Activated T-helper 1 cell treated with anti-CD3 and anti-CD28 coated beads, Interleukin-12 subunit alpha, Interleukin-12 subunit beta, Interleukin-2, Interleukin-4 antibody, amounts not matched to agents 30 ng/mL and 10 ng/mL and 1 ng/mL, durations not matched to agents 14 hours and 24 hours and 36 hours (primary cell): ENCODE measurements around the gene SUGCT. TPM values are rescaled to one million over a fixed set of nuclear protein-coding genes. Genes with fewer than 3 reads are reported as not detected.

Experiments used
- DNase-seq: peaks from one replicate; pipeline ENCODE4 v3.0.0; 2021; ENCODE audit warnings: low spot score
- H3K27ac Mint-ChIP-seq: one replicate; pipeline ENCODE4 v1.8.0; 2021; ENCODE audit warnings: mild to moderate bottlenecking, mixed read lengths
- H3K27me3 Mint-ChIP-seq: one replicate; pipeline ENCODE4 v1.8.0; 2022; ENCODE audit warnings: mild to moderate bottlenecking, moderate library complexity, mixed read lengths; ENCODE audit not compliant: insufficient read depth
- H3K36me3 Mint-ChIP-seq: one replicate; pipeline ENCODE4 v1.8.0; 2021; ENCODE audit warnings: low read depth, mixed read lengths
- H3K4me1 Mint-ChIP-seq: one replicate; pipeline ENCODE4 v1.8.0; 2021; ENCODE audit warnings: low read depth, mixed read lengths
- H3K4me3 Mint-ChIP-seq: one replicate; pipeline ENCODE4 v1.8.0; 2021; ENCODE audit warnings: mild to moderate bottlenecking, moderate library complexity, mixed read lengths
- H3K9me3 Mint-ChIP-seq: one replicate; pipeline ENCODE4 v1.8.0; 2021; ENCODE audit warnings: mixed read lengths
- intact Hi-C: fragments of 100-400 bp; cut with micrococcal nuclease; formaldehyde crosslinking; loops from one replicate; pipeline ENCODE4 v1.15.1; 2024
- total RNA-seq: library from RNA; stranded (reverse); gene quantifications from 2 replicates; pipeline ENCODE4 v1.2.3, GENCODE V29; 2022

The SUGCT gene
- total RNA-seq, 1 donor from 2014 or later = not detected

DNA sequence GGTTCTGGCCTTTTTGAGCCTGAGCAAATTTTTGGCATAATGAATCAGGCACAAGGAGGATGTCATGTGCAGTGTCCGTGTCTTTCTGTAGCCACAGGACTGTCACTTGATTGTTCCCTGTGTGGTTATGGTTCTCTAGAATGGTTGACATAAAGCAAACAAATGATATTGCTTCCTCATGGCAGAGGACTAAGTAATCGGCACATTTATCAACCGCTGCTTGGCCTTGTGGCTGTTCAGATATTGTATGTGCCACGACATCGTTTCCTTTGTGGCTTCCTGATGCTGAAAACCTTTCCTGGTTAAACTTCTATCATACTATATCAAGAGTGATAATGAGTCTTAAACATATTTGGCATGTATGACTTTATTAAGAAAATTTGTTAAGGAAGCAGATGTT is 598.8 kb downstream of the SUGCT start:
- Mint-ChIP-seq H3K36me3 (no peaks in the 10 kb centered on the region), H3K4me3 (no peak overlapping the region)
- DNase-seq = no peak

DNA sequence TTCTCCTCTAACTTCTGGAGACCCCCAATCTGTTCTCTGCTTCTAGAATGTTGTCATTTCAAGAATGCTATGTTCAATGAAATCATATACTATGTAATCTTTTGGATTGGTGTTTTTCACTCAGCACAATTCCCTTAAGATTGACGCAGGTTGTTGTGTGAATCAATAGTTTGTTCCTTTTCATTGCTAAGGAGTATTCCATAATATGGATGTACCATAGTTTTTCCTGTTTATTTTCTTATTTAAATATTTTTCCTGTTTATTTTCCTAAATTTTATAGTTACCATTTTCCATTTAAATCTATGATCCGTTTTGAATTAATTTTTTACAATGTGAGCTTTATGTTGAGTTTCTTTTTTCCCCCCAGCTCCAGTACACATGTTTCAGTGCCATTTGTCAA is 604.5 kb downstream of the SUGCT start:
- H3K27ac Mint-ChIP-seq = no peak overlapping the region
- H3K4me3 Mint-ChIP-seq = no peak overlapping the region
- intact Hi-C loops = no loop called here
- no peaks in the 10 kb centered on the region for H3K36me3 Mint-ChIP-seq
- no peaks in the 10 kb centered on the region for H3K4me1 Mint-ChIP-seq
- no peaks in the 10 kb centered on the region for H3K9me3 Mint-ChIP-seq
- no peaks in the 10 kb centered on the region for H3K27me3 Mint-ChIP-seq
- DNase-seq = no peak

More for the DNA sequence above, 598.8 kb downstream of the SUGCT start:
- Mint-ChIP-seq H3K27ac (no peak overlapping the region), H3K4me1 (peaks cover 10% of the 10 kb centered on the region), H3K9me3 (no peaks in the 10 kb centered on the region), H3K27me3 (peaks cover 2% of the 10 kb centered on the region)
- intact Hi-C loops = no loop called here

GRCh38 chr7:40742270-40742669 is 607.5 kb downstream of the SUGCT start:
- Mint-ChIP-seq H3K27me3 (peaks cover 2% of the 10 kb centered on the region), H3K4me3 (no peak overlapping the region), H3K4me1 (no peaks in the 10 kb centered on the region), H3K27ac (no peak overlapping the region), H3K36me3 (no peaks in the 10 kb centered on the region), H3K9me3 (no peaks in the 10 kb centered on the region)
- intact Hi-C loops = no loop called here
- no peak for DNase-seq

- no peak overlapping the region for H3K4me3 Mint-ChIP-seq
- no peak for DNase-seq
- no peaks in the 10 kb centered on the region for H3K36me3 Mint-ChIP-seq
- no peaks in the 10 kb centered on the region for H3K4me1 Mint-ChIP-seq
- H3K27ac Mint-ChIP-seq = no peak overlapping the region
- H3K9me3 Mint-ChIP-seq = no peaks in the 10 kb centered on the region
- peaks cover 2% of the 10 kb centered on the region for H3K27me3 Mint-ChIP-seq
- intact Hi-C loops = no loop called here
Observed at GRCh38 chr7:40746841-40747556, 612.2 kb downstream of the SUGCT start.

DNA sequence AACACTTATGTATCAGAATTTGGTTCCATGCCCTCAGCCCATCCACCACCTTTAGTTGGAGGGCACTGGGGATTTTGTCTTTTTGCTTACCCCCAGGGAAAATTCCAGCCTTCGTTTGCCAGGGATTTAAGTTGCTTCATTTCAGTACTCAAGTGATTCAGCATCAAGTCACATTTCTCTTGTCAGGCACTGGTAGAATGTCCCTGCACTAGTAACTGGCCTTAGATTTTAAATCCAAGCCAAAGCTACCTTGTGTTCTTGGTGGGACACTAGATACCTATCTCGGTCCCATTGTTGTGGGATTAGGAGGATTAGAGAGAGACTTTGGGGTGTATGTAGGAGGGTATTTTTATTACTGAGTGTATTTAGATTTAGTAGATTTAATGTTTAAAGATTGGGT is 613.1 kb downstream of the SUGCT start:
- intact Hi-C loops = no loop called here
- no peaks in the 10 kb centered on the region for H3K9me3 Mint-ChIP-seq
- no peaks in the 10 kb centered on the region for H3K4me1 Mint-ChIP-seq
- DNase-seq = no peak
- no peak overlapping the region for H3K27ac Mint-ChIP-seq
- no peaks in the 10 kb centered on the region for H3K36me3 Mint-ChIP-seq
- peaks cover 2% of the 10 kb centered on the region for H3K27me3 Mint-ChIP-seq
- no peak overlapping the region for H3K4me3 Mint-ChIP-seq

DNA sequence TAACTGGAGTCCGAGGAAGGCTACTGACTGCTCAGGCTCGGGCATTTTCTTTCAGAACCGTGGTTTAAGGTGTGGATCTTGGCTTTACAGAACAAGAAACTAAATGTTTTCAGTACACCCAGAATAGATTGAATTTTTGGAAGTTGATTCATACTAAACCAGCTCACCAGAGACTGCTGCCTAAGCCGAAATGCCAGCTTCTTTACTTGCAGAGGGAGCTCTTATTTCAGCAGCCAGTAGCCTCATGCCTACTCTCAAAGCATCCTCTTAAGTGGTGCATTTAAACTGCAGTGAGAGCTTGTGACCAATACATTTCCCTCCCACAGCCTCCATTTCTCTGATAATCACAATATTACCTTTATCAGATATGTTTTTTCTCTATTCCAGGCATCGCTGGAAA is 615.1 kb downstream of the SUGCT start:
- Mint-ChIP-seq H3K9me3 (no peaks in the 10 kb centered on the region), H3K36me3 (no peaks in the 10 kb centered on the region), H3K4me1 (no peaks in the 10 kb centered on the region), H3K4me3 (no peak overlapping the region), H3K27ac (no peak overlapping the region), H3K27me3 (peaks cover 2% of the 10 kb centered on the region)
- intact Hi-C loops = no loop called here
- DNase-seq = no peak

DNA sequence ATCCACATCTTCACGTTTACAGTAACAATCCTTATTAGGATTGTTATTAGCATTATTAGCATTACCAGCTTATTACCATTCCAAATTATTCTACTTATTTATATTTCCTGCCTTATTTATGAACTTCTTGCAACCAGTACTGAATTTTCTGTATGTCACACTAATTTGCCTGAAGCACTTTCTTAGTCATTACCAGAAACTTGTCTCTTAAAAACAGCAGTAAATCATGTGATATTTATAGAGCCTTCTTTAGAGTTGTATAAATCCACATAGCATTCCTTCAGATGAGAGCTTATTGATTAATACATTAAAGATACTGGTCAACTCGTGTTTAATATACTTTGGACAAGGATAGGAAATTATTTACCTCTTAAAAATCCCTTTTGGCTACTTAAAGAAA is 618.6 kb downstream of the SUGCT start:
- Mint-ChIP-seq H3K9me3 (no peaks in the 10 kb centered on the region), H3K36me3 (no peaks in the 10 kb centered on the region), H3K4me1 (no peaks in the 10 kb centered on the region), H3K4me3 (no peak overlapping the region), H3K27ac (no peak overlapping the region), H3K27me3 (no peaks in the 10 kb centered on the region)
- intact Hi-C loops = no loop called here
- DNase-seq = no peak

GRCh38 chr7:40755438-40755837 is 620.6 kb downstream of the SUGCT start:
- Mint-ChIP-seq H3K4me1 (no peaks in the 10 kb centered on the region), H3K27ac (no peak overlapping the region), H3K4me3 (no peak overlapping the region), H3K9me3 (no peaks in the 10 kb centered on the region), H3K27me3 (no peaks in the 10 kb centered on the region), H3K36me3 (no peaks in the 10 kb centered on the region)
- intact Hi-C loops = no loop called here
- no peak for DNase-seq

GRCh38 chr7:40757109-40757508 is 622.3 kb downstream of the SUGCT start:
- intact Hi-C loops = no loop called here
- Mint-ChIP-seq H3K27me3 (peaks cover 1% of the 10 kb centered on the region), H3K27ac (no peak overlapping the region), H3K9me3 (no peaks in the 10 kb centered on the region), H3K36me3 (no peaks in the 10 kb centered on the region), H3K4me1 (no peaks in the 10 kb centered on the region), H3K4me3 (no peak overlapping the region)
- DNase-seq = no peak

DNA sequence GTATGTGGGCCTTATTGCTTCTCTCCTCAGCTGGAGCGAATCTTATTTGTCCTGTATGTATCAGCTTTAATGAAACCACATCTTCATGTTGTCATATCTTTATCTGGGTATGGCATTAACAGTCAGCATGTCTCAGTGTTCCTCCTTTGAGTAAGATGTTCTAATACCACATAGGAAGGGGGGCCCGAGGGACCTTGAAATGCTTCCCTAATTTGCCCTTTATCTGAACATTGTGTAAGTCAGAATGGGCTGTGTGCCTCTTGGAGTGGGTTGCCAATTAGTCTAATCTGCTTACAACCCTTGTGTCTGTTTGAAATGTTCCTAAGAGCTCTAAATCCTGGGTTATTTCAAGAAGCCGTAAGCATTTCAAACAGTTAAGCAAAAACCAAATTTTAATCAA is 623.8 kb downstream of the SUGCT start:
- Mint-ChIP-seq H3K27ac (no peak overlapping the region), H3K4me3 (no peak overlapping the region), H3K27me3 (peaks cover 2% of the 10 kb centered on the region), H3K9me3 (no peaks in the 10 kb centered on the region), H3K4me1 (no peaks in the 10 kb centered on the region), H3K36me3 (no peaks in the 10 kb centered on the region)
- intact Hi-C loops = no loop called here
- DNase-seq = no peak

- intact Hi-C loops = no loop called here
- no peak overlapping the region for H3K27ac Mint-ChIP-seq
- H3K27me3 Mint-ChIP-seq = peaks cover 2% of the 10 kb centered on the region
- no peak overlapping the region for H3K4me3 Mint-ChIP-seq
- H3K9me3 Mint-ChIP-seq = no peaks in the 10 kb centered on the region
- H3K4me1 Mint-ChIP-seq = no peaks in the 10 kb centered on the region
- DNase-seq = no peak
- H3K36me3 Mint-ChIP-seq = no peaks in the 10 kb centered on the region
Observed at GRCh38 chr7:40760293-40760964, 625.6 kb downstream of the SUGCT start.

DNA sequence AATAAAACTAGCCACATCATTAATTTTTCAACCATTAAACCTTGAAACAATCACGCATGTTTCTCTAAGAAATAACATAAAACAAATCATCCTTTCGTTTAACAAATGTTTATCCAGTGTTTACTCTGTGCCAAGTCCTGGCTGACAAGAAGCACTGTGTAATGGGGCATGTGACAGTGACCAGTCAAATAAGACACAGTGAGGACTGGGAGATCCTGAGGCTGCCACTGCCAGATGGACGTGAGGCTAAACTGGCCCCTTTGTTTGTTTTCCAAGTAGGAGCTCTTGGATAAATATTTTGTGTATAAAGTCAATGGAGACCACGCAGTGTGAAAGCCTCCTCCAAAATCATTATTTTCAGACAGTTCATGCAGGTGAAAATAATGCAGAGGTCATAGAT is 626.2 kb downstream of the SUGCT start:
- DNase-seq = no peak
- H3K36me3 Mint-ChIP-seq = no peaks in the 10 kb centered on the region
- H3K27me3 Mint-ChIP-seq = peaks cover 2% of the 10 kb centered on the region
- intact Hi-C loops = no loop called here
- no peak overlapping the region for H3K27ac Mint-ChIP-seq
- H3K4me3 Mint-ChIP-seq = no peak overlapping the region
- H3K9me3 Mint-ChIP-seq = no peaks in the 10 kb centered on the region
- no peaks in the 10 kb centered on the region for H3K4me1 Mint-ChIP-seq

DNA sequence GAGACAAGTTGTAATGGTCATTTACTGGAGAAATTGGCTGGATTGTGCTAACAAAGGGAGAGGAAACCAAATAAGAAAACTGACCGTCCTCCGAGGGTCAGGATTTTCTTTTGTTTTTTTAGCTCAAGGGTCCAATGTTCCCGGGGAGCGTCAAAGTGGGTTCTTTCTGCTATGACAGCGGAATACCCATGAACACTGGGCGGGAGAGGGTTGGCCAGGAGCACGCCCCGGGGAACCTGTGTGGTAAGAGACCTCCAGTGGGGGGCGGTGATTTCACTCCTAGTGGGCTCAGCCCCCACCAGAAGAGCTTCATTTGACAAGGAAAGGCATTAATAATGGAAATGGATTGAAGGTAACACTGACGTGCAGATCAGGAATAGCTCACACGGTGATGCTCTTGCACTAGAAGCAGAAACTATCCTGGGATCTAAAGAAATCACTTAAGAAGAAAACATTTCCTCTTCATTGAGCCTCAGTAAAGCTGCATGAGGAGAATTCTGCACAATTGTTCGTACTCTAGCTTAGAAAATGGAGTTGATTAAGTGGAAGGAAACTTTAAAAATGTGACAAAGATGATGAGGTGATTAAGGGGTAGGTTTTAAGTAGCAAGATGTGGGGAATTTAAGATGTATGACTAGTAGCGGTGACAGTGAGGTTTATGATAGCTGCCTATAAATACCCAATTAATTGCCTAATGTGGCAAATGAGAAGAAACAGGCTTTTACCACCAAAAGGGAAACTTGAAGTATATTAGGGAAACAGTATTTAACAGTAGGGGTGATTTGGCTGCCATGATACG is 627.2 kb downstream of the SUGCT start:
- intact Hi-C loops = no loop called here
- H3K4me1 Mint-ChIP-seq = no peaks in the 10 kb centered on the region
- no peaks in the 10 kb centered on the region for H3K36me3 Mint-ChIP-seq
- H3K27me3 Mint-ChIP-seq = peaks cover 2% of the 10 kb centered on the region
- H3K9me3 Mint-ChIP-seq = no peaks in the 10 kb centered on the region
- DNase-seq = no peak
- H3K4me3 Mint-ChIP-seq = no peak overlapping the region
- no peak overlapping the region for H3K27ac Mint-ChIP-seq
